GM18858 (cell line): Measurements from ENCODE around the gene DENND10.

Source experiments
- ATAC-seq: cut with Tn5 transposase; IDR thresholded peaks from one replicate; pipeline ENCODE4 v1.9.1; 2021; ENCODE audit not compliant: unreplicated experiment

The DENND10 gene, protein sequence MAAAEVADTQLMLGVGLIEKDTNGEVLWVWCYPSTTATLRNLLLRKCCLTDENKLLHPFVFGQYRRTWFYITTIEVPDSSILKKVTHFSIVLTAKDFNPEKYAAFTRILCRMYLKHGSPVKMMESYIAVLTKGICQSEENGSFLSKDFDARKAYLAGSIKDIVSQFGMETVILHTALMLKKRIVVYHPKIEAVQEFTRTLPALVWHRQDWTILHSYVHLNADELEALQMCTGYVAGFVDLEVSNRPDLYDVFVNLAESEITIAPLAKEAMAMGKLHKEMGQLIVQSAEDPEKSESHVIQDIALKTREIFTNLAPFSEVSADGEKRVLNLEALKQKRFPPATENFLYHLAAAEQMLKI

GRCh38 chr10:119103903-119104653 lies at the start of gene DENND10:
Gene DENND10 (plus strand): TSS chr10:119104113. CDS start chr10:119104143, 30 bp downstream.
- peak; percentile 60 for ATAC-seq

DNA sequence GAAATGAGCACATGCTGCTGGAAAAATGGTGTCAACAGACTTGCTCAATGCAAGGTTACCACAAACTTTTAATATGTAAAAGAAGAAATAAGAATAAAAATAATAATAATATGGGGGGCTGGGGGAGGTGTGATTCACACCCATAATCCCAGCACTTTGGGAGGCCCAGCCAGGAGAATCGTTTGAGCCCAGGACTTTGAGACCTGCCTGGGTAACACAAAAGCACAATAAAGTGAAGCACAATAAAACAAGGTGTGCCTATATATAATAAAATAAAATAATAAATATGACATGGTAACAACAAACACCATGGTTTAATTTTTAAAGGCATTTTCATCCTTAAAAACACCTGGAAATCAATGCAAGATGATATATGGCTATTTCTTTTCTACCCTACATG lies 48.4 kb upstream of the DENND10 start:
- no peak for ATAC-seq

DNA sequence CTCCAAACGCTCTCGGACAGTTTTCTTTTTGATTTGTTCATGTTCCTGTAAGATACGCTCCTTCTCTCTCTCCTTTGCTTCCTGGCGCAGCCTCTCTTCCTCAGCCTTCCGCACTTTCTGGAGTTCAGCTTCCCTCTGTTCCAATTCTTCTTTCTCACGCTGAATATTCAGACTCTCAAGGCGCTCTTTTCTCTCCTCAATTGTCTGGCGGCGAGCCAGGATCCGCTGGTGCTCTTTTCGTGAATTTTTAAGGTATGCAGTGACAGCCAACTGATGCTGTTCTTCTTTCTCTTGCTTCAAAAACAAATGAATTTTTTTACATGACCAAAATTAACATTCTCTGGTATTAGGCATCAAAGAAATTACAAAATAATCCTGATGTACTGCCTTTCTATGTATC lies 45.9 kb upstream of the DENND10 start:
- ATAC-seq: no peak

DNA sequence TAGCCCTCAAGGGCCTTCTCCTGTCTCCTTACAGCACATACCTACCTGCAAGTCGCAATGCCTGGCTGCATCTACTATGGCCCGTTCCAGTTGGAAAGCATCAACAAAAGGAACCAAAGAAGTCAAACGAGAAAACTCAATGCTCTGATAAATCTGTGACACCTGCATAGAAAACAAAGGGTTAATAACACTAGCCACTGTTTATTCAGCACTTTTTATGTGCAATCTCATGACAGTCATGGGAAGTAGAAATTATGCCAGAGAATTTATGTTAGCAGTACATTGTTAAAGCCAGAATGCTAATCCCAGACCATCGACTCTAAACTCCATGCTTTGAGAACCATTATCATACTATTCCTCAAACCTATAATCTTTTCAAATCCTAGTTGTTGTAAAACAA lies 44.4 kb upstream of the DENND10 start:
- no peak for ATAC-seq

DNA sequence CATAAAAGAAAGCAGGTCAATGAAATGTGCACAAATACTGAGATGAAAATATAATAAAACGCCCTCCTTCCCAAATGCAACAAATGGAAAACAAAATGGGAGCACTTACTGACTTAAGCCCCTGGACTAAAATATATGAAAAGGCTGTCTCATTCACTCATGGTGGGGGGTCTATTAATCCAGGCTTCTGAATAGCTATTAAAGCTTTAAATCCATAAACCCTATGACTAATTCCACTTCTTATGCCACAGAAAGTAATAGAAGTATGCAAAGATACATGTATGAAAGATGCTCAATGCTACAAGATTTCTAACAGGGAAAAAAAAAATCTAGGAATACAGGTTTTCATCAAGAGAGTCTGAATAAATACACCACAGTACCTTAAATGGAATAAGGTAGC lies 43.8 kb upstream of the DENND10 start:
- no peak for ATAC-seq

DNA sequence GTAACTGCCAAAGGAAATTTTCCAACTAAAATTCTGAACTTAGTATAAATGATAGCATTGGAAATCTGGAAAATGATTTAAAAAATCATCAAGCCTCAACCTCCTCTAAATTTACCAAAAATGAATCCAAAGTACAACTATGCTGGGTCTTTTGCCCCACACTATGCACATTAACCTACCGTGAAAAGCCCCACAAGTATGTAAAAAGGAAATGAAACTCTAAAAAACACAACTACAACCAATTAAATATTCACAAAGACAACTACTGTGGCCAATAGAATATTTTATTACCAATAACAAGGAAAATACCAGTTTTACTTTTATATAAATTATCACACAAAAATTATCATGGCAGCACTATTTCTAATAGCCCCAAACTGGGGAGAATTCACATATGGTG lies 42.6 kb upstream of the DENND10 start:
- ATAC-seq: no peak

DNA sequence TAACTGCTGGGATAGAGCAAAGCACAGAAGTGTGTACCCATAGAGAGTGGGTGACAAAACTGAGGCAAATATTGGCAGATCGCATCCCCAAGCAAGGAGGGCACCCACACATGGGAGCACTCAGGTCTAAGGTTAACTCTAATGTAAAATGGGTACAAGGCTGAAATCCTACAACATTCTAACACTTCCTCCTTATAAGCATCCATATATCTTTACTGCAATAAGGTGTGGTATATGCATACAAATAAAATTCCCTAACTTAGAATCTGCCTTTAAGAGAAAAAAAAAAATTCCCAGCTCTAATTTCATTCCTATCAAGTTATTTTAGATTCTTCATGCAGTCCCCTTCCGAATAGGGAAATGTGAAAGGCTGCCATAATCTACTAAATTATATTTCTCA lies 42.0 kb upstream of the DENND10 start:
- no peak for ATAC-seq

- ATAC-seq: no peak
Observed at GRCh38 chr10:119070395-119071165, 33.3 kb upstream of the DENND10 start.

GRCh38 chr10:119073584-119073983 lies 30.3 kb upstream of the DENND10 start:
- no peak for ATAC-seq

- no peak for ATAC-seq
Observed at GRCh38 chr10:119078422-119079179, 25.3 kb upstream of the DENND10 start.

DNA sequence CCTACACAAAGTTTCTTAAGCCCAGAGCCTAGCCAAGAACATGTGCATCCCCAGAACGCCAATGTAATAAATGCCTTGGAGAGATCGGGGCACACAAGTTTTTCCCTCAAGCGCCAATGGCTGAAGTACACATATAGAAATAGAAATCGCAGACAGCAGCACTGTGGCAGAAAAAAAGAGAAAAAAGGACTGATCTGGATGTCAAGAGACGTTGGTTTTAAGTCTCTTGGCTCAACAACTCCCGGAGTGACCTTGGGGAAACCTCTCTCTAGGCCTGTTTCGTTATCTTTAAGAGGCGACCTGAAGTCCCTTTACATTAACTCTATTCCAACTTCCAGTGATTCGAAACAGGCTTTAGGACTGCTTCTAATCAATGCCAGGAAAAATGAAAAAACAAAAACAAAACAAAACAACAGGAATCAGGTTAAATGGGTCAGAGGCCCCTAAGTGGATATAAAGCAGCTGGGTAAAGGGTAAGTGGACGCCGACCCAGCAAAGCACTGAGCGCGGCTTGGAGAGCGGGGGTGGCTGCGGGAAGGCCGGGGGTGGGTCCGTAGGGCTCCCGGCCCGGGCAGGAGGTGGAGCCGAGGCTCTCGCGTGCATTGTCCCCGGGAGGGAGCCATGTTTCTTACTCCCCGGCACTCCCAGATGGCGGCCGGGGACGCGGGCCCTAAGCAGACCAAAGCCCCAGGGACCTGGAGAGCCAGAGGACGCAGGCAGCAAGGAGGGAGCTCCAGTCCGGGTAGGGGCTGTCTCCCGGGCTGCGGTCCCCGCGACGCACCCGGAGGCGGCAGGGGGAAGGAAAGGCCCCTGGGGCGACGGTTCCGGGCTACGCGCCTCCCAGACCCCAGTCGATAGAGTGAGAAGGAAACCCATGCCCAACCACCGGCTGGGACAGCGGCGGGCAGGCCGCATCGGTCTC lies 24.1 kb upstream of the DENND10 start:
- peak; percentile 48 for ATAC-seq

GRCh38 chr10:119080521-119081259 lies 23.2 kb upstream of the DENND10 start, which contains the start of gene EIF3A:
Gene EIF3A (minus strand): TSS chr10:119080817. CDS start chr10:119080676, 141 bp downstream.
- peak; percentile 61 for ATAC-seq

DNA sequence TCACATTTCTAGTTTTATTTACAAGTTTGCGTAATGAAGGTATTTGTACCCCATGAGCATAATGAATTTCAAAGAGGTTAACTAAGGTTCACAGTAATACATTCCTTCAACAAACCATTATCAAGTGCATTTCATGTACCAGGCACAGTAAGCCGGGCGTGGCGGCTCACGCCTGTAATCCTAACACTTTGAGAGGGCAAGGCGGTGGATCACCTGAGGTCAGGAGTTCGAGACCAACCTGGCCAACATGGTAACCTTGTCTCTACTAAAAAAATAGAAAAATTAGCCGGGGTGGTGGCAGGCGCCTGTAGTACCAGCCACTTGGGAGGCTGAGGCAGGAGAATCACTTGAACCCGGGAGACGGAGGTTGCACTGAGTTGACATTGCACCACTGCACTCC lies 19.0 kb upstream of the DENND10 start:
- ATAC-seq: no peak

DNA sequence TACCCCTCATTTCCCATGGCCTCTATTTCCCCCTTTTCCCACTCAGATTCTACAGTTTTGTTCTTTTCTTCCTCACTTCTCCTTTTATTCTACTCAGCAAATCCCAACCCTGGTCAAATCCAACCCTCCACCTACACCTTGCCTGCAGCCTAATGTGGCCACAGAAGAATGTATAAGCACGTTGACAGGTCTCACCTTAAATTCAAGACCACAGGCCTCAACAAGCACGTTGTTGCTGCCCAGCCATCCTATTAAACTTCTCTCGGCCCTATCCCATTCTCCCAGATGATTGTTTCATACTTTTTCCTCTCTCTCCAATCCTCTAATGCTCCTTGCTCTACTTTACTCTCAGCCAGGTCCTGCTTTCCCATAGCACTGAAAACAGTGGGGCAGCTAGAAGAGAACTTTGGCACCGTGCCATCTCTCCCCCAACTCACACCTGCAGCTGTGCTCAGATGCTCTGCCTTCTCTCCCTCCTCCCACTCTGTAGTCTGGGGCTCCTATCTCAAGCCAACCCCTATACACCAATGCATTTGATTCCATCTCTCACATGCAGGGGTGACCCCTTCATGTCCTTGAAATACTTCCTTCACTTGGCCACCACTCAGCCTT lies 16.5 kb upstream of the DENND10 start:
- ATAC-seq: no peak

DNA sequence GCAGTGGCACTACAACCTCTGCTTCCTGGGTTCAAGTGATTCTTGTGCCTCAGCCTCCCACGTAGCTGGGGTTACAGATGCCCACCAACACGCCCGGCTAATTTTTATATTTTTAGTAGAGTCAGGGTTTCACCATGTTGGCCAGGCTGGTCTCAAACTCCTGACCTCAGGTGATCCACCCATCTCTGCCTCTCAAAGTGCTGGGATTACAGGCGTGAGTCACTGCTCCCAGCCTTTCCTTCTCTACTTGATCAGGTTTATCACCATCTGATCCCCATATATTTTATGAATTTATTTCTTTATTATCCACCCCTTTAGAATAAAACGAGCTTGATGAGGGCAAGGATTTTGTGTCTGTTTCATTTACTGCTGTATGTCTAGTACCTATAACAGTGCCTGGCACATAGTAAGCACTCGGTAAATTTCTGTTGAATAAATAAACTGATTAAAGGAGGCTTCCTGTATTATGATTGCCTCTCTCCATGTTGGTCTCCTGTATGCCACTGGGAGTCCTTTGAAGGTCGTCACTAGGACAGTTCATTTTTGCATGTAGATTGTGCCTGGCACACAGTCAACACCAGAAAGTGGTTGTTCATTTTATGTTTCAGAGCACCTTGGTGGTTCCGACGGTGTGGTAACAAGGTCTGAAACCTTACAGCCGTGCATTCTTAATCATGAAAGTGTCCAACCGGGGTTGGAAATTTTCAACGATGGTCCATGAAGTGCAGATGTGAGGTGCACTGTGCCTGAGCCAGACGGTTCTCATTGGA lies 13.7 kb upstream of the DENND10 start:
- ATAC-seq: no peak

DNA sequence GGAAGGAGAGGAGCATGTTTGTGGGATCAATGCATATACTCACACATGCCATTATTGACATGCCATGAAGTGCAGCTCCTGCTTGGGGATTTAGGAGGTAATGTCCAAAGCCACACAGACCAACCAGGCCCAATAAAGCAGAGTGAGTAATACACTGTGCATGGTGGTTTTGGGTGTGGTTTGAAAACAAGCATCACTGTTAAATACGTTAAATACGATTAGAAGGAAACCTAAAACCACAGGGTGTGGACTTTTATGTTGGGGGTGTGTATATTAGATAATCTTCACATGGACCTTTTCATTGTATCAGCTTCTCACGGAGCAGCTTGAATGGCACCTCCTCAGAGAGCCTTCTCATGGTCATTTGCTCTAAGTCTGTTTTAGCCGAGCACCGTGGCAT lies 12.9 kb upstream of the DENND10 start:
- ATAC-seq: no peak

- no peak for ATAC-seq
Observed at GRCh38 chr10:119095640-119096039, 8.3 kb upstream of the DENND10 start.
